Neutrophil (primary cell): ENCODE measurements around the gene AMZ1.

ENCODE experiments used
- H3K27ac ChIP-seq: fragments of 200-600 bp; sonication (generic); 2 replicates; pipeline ENCODE4 v1.5.1; 2016; ENCODE audit warnings: mild to moderate bottlenecking, moderate library complexity
- H3K27me3 ChIP-seq: fragments of 200-600 bp; sonication (generic); 2 replicates; pipeline ENCODE4 v1.6.0; 2016; ENCODE audit warnings: mild to moderate bottlenecking
- H3K36me3 ChIP-seq: fragments of 200-600 bp; sonication (generic); 2 replicates; pipeline ENCODE4 v1.5.1; 2017
- H3K4me1 ChIP-seq, 2 experiments: fragments of 200-600 bp in 1 of 2; sonication (generic) in 1 of 2; 1 replicate in 1 of 2; 2 replicates in 1 of 2; pipeline versions ENCODE4 v1.5.1 to v1.6.1; 2013 to 2016; ENCODE audit warnings: low read depth in 1 of 2, low read length in 1 of 2, mild to moderate bottlenecking in 1 of 2, moderate library complexity in 1 of 2; ENCODE audit not compliant: control insufficient read depth in 1 of 2, insufficient read depth in 1 of 2
- H3K4me3 ChIP-seq, 2 experiments: fragments of 200-600 bp in 1 of 2; sonication (generic) in 1 of 2; 1 replicate in 1 of 2; 2 replicates in 1 of 2; pipeline ENCODE4 v1.5.1; 2013 to 2016; ENCODE audit warnings: low read depth in 1 of 2, low read length in 1 of 2, mild to moderate bottlenecking in 1 of 2, moderate library complexity in 1 of 2
- H3K9me3 ChIP-seq: fragments of 200-600 bp; sonication (generic); 2 replicates; pipeline ENCODE4 v1.5.1; 2016
- TF ChIP-seq, protein P1 (sequence below): fragments of 200-600 bp; sonication (generic); IDR thresholded peaks from 2 replicates; pipeline ENCODE4 v1.5.1; 2016; ENCODE audit warnings: antibody characterized with exemption

AMZ1 gene

DNA sequence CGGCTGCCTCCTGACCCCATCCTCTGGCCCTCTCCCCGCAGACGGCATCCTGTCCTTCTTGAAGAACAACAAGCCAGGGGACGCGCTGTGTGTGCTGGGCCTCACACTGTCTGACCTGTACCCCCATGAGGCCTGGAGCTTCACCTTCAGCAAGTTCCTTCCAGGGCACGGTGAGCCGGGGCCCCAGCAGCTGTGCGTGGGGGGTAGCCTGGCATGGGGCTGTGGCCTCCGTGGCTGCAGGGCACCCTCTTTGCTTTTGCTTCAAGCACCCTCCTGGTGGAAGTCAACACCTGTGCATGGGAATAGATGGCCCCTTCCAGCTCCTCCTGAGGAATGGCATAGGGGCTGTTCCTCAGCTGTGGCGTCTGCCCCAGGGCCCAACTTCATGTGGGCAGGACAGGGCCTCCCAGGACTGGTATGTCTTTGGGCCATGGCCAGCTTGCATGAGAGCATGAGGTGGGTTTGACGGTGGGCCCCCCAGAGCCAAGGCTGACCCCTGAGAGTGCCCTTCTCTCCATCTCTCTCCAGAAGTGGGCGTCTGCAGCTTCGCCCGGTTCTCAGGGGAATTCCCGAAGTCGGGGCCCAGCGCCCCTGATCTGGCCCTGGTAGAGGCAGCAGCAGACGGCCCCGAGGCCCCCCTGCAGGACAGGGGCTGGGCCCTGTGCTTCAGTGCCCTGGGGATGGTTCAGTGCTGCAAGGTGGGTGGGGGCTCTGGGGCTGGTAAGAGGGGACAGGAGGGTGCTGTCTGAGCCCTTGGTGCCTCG is 20.7 kb downstream of the AMZ1 start:
- Histone ChIP-seq H3K9me3 (no peaks in the 10 kb centered on the region), H3K36me3 (no peaks in the 10 kb centered on the region), H3K27ac (no peak overlapping the region), H3K4me3 (no peak overlapping the region), H3K4me1 (peaks cover 2 to 6% of the 10 kb centered on the region in 2 experiments), H3K27me3 (peaks cover 40% of the 10 kb centered on the region)
- TF ChIP-seq, protein P1, sequence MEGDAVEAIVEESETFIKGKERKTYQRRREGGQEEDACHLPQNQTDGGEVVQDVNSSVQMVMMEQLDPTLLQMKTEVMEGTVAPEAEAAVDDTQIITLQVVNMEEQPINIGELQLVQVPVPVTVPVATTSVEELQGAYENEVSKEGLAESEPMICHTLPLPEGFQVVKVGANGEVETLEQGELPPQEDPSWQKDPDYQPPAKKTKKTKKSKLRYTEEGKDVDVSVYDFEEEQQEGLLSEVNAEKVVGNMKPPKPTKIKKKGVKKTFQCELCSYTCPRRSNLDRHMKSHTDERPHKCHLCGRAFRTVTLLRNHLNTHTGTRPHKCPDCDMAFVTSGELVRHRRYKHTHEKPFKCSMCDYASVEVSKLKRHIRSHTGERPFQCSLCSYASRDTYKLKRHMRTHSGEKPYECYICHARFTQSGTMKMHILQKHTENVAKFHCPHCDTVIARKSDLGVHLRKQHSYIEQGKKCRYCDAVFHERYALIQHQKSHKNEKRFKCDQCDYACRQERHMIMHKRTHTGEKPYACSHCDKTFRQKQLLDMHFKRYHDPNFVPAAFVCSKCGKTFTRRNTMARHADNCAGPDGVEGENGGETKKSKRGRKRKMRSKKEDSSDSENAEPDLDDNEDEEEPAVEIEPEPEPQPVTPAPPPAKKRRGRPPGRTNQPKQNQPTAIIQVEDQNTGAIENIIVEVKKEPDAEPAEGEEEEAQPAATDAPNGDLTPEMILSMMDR: no peak

DNA sequence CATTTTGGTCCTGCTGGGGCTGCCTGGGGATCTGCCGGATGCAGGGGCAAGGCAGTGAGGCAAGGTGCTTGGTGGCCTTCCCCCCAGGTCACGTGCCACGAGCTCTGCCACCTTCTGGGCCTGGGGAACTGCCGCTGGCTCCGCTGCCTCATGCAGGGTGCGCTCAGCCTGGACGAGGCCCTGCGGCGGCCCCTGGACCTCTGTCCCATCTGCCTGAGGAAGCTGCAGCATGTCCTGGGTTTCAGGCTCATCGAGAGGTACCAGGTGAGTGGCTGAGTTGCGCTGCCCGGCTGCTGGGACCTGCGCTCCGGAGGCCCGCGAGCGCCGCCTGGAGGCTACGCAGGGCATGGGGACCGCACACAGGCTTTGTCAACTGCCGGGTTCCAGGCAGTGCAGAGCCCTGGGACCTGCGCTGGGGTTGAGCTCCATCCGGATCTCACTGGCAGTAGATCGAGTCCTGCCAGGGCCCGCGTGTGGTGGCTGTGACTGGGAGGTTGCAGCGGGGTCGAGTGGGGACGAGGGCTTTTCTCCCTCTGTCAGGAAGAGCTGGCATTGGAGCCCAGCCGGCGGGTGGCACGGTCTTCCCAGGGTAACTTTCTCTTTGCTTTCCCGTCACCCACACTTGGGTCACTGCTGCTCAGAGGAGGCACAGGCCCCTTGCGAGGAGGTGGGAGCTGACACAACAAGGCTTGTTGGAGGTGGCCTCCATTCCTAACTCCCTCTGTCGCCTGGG is 21.7 kb downstream of the AMZ1 start:
- Histone ChIP-seq H3K36me3 (no peaks in the 10 kb centered on the region), H3K9me3 (no peaks in the 10 kb centered on the region), H3K27me3 (peaks cover 42% of the 10 kb centered on the region), H3K27ac (no peak overlapping the region), H3K4me3 (no peak overlapping the region), H3K4me1 (peaks cover 2 to 6% of the 10 kb centered on the region in 2 experiments)
- TF ChIP-seq, protein P1: peak; percentile 70

DNA sequence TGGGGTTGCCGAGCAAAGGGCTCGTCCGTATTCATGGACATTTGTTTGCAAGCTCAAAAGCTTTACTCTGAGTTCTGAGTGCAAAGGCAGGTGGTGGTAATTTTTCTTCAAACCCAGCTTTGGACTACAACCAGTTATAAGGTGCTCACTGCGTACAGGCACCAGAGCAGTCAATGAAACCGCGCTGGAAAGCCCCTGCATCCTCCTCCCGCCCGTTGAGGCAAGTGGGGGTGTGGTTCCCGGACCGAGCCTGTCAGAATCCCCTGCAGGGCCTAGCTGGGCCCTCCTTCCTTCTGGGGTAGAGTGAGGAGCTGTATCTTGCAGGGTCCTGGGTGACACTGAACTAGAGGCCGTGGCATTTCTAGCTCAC is 22.3 kb downstream of the AMZ1 start:
- Histone ChIP-seq H3K4me3 (no peak overlapping the region), H3K27me3 (peaks cover 44% of the 10 kb centered on the region), H3K9me3 (no peaks in the 10 kb centered on the region), H3K36me3 (no peaks in the 10 kb centered on the region), H3K27ac (no peak overlapping the region), H3K4me1 (peaks cover 2 to 6% of the 10 kb centered on the region in 2 experiments)
- TF ChIP-seq, protein P1: no peak

DNA sequence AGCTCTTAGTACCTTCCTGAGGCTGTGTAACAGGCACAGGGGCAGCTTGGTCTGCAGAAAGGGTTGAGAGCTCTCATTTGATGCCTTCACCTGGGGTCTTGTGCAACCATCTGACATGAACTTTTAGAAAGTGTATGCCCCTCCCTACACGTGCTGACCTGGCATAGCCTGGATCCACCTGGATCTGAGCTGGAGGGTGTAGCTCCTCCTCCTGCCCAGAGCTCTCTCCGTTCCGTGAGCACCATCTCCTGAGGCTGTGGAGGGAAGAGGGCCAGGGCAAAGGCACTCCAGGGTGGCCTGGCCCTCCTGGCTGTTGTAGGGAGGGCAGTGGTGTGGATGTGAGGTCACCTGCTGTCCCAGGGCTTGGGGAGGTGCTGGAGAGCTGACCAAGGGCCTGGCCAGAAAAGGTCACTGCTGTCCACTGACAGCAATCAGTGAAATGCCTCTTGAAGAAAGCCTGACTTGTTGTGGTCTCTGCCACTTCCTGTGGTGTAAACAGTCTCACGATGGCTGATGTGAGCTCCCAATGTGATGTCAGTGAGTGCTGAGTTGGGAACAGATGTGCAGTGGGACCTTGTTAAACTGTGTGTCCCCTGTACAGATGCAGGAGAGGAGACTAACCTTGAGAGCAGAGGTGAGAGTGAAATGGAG is 23.0 kb downstream of the AMZ1 start:
- Histone ChIP-seq H3K27me3 (peaks cover 51% of the 10 kb centered on the region), H3K36me3 (no peaks in the 10 kb centered on the region), H3K27ac (no peak overlapping the region), H3K4me3 (no peak overlapping the region), H3K9me3 (no peaks in the 10 kb centered on the region), H3K4me1 (peaks cover 2 to 6% of the 10 kb centered on the region in 2 experiments)
- TF ChIP-seq, protein P1: no peak

DNA sequence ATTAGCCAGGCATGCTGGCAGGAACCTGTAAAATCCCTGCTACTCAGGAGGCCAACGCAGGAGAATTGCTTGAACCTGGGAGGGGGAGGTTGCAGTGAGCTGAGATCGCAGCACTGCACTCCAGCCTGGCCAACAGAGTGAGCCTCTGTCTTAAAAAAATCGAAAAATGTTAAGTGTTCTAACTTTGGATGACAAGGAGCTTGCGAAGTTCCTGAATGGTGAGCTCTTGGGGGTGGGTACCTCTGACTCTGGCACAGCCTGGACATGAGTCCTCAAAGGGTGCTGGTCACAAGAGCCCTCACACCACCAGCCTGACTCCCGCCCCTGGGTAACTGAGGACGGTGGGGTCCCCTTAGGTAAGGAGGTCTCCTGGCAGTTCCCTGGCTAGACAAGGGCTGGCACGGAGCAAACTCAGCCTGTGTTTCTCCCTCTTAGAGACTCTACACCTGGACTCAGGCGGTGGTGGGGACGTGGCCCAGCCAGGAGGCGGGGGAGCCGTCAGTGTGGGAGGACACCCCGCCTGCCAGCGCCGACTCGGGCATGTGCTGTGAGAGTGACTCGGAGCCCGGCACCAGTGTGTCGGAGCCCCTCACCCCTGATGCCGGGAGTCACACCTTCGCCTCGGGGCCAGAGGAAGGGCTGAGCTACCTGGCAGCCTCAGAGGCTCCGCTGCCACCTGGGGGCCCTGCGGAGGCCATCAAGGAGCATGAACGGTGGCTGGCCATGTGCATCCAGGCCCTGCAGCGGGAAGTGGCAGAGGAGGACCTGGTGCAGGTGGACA is 24.1 kb downstream of the AMZ1 start:
- no peaks in the 10 kb centered on the region for H3K36me3 ChIP-seq
- no peaks in the 10 kb centered on the region for H3K9me3 ChIP-seq
- peaks cover 2 to 6% of the 10 kb centered on the region in 2 experiments for H3K4me1 ChIP-seq
- no peak overlapping the region for H3K4me3 ChIP-seq
- TF ChIP-seq, protein P1: no peak
- peaks cover 58% of the 10 kb centered on the region for H3K27me3 ChIP-seq
- H3K27ac ChIP-seq: no peak overlapping the region
